ENCODE measurements around the gene DYNLT2. TPM values are rescaled to one million over a fixed set of nuclear protein-coding genes. Genes with fewer than 3 reads are reported as not detected.
A peak's percentile ranks its signal among the peaks of the same experiment; 100 is the strongest.

DYNLT2 gene
- total and polyA plus RNA-seq, 2 of the 13 experiments (the other 11 are each of a cell fraction or from before 2014, with no cell fraction given): 2.1 to 4.3 TPM

DNA sequence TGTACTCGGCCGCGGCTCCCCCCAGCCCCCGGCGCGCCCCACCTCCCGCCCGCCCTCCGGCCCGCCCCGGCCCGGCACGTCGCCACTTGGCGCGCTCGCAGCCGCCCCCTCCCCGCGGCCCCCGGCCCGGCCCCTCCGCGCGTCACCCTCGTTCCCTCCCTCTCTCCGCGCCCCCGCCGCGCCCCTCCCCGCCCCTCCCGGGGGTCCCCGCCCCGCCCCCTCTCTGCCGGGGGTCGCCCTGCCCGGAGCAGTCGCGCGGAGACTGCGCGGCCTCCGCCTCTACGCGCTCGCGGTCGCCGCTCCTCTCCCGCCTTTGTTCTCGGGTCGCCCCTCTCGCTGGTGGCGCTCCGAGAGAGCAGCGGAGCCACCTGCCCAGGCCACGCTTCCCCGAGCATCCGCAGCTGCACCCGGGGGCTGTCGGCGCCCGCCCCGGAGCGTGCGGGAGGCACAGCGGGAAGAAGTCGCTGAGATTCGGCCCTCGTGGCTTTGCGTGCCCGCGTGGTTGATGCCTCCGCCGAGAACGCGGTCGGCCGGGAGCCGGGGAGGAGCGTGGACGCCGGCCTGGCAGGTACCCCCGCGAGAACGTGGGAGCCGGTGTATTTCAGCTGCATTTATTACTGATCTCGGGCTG lies 26.8 kb downstream of the DYNLT2 start, which contains the start of gene PHF10 (continued):
- TF ChIP-seq, protein P1, sequence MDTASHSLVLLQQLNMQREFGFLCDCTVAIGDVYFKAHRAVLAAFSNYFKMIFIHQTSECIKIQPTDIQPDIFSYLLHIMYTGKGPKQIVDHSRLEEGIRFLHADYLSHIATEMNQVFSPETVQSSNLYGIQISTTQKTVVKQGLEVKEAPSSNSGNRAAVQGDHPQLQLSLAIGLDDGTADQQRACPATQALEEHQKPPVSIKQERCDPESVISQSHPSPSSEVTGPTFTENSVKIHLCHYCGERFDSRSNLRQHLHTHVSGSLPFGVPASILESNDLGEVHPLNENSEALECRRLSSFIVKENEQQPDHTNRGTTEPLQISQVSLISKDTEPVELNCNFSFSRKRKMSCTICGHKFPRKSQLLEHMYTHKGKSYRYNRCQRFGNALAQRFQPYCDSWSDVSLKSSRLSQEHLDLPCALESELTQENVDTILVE (CRISPR knock-in tag; IDR thresholded peaks at IDR 0.05): no peak
- TF ChIP-seq TGIF2 (CRISPR knock-in tag; IDR thresholded peaks at IDR 0.05) (no peak), DNMT1 (CRISPR knock-in tag; IDR thresholded peaks at IDR 0.05) (peak; percentile 83), KMT2B (CRISPR knock-in tag; IDR thresholded peaks at IDR 0.05) (no peak), RFX3 (CRISPR knock-in tag; IDR thresholded peaks at IDR 0.05) (no peak)
- TF ChIP-seq, protein P2, sequence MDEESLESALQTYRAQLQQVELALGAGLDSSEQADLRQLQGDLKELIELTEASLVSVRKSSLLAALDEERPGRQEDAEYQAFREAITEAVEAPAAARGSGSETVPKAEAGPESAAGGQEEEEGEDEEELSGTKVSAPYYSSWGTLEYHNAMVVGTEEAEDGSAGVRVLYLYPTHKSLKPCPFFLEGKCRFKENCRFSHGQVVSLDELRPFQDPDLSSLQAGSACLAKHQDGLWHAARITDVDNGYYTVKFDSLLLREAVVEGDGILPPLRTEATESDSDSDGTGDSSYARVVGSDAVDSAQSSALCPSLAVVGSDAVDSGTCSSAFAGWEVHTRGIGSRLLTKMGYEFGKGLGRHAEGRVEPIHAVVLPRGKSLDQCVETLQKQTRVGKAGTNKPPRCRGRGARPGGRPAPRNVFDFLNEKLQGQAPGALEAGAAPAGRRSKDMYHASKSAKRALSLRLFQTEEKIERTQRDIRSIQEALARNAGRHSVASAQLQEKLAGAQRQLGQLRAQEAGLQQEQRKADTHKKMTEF (CRISPR knock-in tag; IDR thresholded peaks at IDR 0.05): peak; percentile 83; the same call in 1 of the 2 replicates

DNA sequence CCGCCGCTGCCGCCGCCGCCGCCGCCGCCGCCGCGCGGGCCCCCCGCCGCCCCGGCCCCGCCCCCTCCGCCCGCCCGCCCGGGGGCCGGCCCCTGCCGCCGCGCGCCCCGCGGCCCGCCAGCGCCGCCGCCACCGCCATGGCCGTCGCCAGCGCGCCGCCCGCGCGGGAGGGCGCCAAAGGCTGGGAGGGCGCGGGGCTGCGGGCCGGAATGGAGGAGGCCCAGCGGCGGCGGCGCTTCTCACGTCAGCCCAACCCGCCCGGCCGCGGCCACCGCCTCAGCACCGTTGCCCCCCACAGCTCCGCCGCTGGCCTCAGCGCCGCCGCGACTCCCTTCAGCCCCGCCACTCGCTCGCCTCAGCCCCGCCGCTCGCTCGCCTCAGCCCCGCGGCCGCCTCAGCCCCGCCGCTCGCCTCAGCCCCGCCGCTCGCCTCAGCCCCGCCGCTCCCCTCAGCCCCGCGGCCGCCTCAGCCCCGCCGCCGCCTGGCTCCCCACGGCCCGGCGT lies 27.3 kb downstream of the DYNLT2 start:
- peaks cover 42% of the 10 kb centered on the region for H4K20me1 ChIP-seq (ENCODE audit: insufficient read depth, low read length)
- H3K27me3 ChIP-seq (ENCODE audit: control insufficient read depth in 1 of 2, insufficient read depth in 2 of 2, low read length in 2 of 2): no peaks in the 10 kb centered on the region; a peak in 1 of 5 replicates
- in situ Hi-C loops (cut with HindIII; ENCODE audit: extremely low pct_ligation_motif_present, low pct_unique_long_range_greater_than_20kb) (no loop called here), intact Hi-C loops (cut with micrococcal nuclease; ENCODE audit: unreplicated experiment) (loop anchor here (2.0 kb wide), 1 partner anchor 75 kb away; no protein-coding TSS in a partner anchor)
- no peak for DNase-seq (ENCODE audit: low spot score)
- H2AFZ ChIP-seq (ENCODE audit: low read length): no peak overlapping the region
- H3K4me2 ChIP-seq (ENCODE audit: low read depth, low read length): no peak overlapping the region
- no TSS peak for BruUV-seq (replicated peaks)
- no peaks in the 10 kb centered on the region for H3K9me3 ChIP-seq (ENCODE audit: low read length)
- peaks cover 2 to 5% of the 10 kb centered on the region in 2 experiments; a peak in 4 of 5 replicates for H3K36me3 ChIP-seq (replicated peaks in 1 of 2; ENCODE audit: control insufficient read depth in 1 of 2, insufficient read depth in 2 of 2, low read length in 2 of 2)
- H3K4me3 ChIP-seq (replicated peaks in 1 of 3; ENCODE audit: insufficient read depth in 1 of 3, low read depth in 2 of 3, low read length in 3 of 3): peak overlapping the region; percentile 40 to 90 (median 69); a peak in 4 of 6 replicates
- POLR2A ChIA-PET: interaction anchor here (0.6 to 5.7 kb wide), 9 partner anchors 9 to 830 kb away, joined by 3 to 92 read pairs (median 4); partner anchors contain the start of genes C6orf120, DYNLT2, ERMARD and TBP
- H3K27ac ChIP-seq (ENCODE audit: extremely low read length, insufficient read depth, low read length): peak overlapping the region; percentile 71
- peaks cover 44% of the 10 kb centered on the region for H3K79me2 ChIP-seq (ENCODE audit: insufficient read depth, low read length)
- no peak for FAIRE-seq
- CTCF ChIA-PET (ENCODE audit: low intra/inter-chr PET ratio, low total read pairs): no interaction called here
- H3K4me1 ChIP-seq (ENCODE audit: insufficient read depth, low read length): peaks cover 59% of the 10 kb centered on the region
- peak overlapping the region; percentile 82 for H3K9ac ChIP-seq (ENCODE audit: insufficient read depth, low read depth, low read length)
- WGBS (ENCODE audit: low lambda C conversion rate): 1% methylated on average over 13 of the region's 89 CpGs
- ATAC-seq: peak; percentile 2
- TF ChIP-seq, protein P3, sequence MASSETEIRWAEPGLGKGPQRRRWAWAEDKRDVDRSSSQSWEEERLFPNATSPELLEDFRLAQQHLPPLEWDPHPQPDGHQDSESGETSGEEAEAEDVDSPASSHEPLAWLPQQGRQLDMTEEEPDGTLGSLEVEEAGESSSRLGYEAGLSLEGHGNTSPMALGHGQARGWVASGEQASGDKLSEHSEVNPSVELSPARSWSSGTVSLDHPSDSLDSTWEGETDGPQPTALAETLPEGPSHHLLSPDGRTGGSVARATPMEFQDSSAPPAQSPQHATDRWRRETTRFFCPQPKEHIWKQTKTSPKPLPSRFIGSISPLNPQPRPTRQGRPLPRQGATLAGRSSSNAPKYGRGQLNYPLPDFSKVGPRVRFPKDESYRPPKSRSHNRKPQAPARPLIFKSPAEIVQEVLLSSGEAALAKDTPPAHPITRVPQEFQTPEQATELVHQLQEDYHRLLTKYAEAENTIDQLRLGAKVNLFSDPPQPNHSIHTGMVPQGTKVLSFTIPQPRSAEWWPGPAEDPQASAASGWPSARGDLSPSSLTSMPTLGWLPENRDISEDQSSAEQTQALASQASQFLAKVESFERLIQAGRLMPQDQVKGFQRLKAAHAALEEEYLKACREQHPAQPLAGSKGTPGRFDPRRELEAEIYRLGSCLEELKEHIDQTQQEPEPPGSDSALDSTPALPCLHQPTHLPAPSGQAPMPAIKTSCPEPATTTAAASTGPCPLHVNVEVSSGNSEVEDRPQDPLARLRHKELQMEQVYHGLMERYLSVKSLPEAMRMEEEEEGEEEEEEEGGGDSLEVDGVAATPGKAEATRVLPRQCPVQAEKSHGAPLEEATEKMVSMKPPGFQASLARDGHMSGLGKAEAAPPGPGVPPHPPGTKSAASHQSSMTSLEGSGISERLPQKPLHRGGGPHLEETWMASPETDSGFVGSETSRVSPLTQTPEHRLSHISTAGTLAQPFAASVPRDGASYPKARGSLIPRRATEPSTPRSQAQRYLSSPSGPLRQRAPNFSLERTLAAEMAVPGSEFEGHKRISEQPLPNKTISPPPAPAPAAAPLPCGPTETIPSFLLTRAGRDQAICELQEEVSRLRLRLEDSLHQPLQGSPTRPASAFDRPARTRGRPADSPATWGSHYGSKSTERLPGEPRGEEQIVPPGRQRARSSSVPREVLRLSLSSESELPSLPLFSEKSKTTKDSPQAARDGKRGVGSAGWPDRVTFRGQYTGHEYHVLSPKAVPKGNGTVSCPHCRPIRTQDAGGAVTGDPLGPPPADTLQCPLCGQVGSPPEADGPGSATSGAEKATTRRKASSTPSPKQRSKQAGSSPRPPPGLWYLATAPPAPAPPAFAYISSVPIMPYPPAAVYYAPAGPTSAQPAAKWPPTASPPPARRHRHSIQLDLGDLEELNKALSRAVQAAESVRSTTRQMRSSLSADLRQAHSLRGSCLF (CRISPR knock-in tag; IDR thresholded peaks at IDR 0.05; ENCODE audit: borderline replicate concordance): no peak
- no peak for TF ChIP-seq MIER3 (CRISPR knock-in tag; IDR thresholded peaks at IDR 0.05; ENCODE audit: borderline replicate concordance)
- TF ChIP-seq TSC22D2 (CRISPR knock-in tag; IDR thresholded peaks at IDR 0.05; ENCODE audit: borderline replicate concordance): no peak
- no peak for TF ChIP-seq RBAK (CRISPR knock-in tag; IDR thresholded peaks at IDR 0.05)
- no peak for TF ChIP-seq EED (CRISPR knock-in tag; IDR thresholded peaks at IDR 0.05)
- TF ChIP-seq HOXA9 (CRISPR knock-in tag; IDR thresholded peaks at IDR 0.05; ENCODE audit: borderline replicate concordance): no peak
- TF ChIP-seq ZNF335 (CRISPR knock-in tag; IDR thresholded peaks at IDR 0.05): no peak
- 0 out of 2 replicates have a peak, but pooled peaks have one; percentile 6 for TF ChIP-seq JDP2 (CRISPR knock-in tag; IDR thresholded peaks at IDR 0.05; ENCODE audit: borderline replicate concordance)
- no peak for TF ChIP-seq KDM1A (CRISPR knock-in tag; IDR thresholded peaks at IDR 0.05)
- TF ChIP-seq HNRNPL (IDR thresholded peaks at IDR 0.05; ENCODE audit: low read depth, low read length): no peak

Measured in HepG2 (cell line).